ENCODE measurements around the gene METAP2.

The METAP2 gene

DNA sequence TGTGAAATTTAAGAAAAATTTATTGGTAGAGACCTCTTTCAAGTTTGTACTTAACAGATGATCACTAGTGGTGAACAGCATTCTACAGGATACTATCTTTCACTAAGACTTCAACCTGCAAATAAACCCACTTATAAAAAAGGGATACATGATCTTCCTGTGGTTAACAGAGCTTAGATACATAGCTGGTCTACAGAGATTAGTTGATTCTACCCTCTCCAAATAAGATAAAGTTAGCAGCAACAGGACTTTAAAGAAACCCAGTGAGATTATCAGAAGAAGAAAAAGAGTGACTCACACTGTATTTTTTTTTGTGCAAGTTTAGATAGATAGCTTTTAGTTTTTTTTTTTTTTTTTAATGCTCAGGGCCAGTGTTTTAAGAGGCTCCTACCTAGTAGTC, 42.8 kb downstream of the METAP2 start:
- DNase-seq: no peak

DNA sequence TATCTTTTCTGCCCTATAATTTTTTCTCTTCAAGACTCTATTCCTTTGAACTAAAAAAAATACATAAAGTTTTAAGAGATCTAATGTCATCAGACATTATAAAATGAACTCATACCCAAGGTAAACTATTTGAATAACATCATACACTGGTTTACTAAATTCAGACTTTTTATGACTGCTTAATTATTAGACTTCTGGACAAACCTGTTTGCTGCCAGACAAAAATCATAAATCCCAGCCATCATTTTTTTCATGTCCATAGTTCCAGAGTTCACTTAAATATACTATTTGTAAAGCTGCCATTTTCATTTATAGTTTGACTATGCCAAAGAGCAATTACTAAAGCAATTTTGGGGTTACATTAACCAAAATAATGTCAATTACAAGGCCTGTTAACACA, 43.3 kb downstream of the METAP2 start:
- DNase-seq: no peak

DNA sequence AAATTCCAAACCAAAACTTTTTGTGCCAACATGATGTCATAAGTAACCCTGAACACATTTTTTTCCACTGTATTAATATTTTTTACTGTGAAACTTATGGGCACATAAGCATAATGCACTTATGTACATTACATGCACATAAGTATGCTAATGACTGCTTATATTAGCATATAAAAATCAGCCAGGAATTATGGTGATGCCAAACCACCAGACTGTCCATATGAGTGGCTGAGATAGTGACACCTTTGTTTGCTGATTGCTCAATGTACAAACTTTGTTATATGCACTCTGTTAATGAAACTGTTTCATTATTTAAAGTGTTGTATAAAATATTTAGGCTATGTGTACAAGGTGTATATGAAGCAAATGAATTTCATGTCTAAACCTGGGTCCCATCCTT, 45.0 kb downstream of the METAP2 start:
- no peak for DNase-seq

DNA sequence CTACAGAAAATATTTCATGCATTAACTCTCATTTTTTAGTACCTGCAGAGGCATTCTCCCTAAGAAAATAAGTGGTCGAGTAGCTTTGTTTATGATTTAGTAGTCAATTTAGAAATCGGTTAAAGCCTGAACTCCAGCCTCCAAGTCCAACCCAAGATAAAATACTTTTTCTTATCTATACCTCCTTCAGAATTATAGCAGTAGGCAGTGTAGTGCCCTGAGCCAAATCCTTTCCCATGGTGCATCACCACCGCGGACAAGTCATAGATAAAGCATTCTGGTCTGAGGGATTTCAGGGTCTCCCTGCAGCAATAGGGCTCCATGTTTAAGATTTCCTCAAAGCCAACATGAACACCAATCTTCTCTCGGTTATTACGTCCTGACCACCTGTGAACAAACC, 46.9 kb downstream of the METAP2 start:
- DNase-seq: no peak

DNA sequence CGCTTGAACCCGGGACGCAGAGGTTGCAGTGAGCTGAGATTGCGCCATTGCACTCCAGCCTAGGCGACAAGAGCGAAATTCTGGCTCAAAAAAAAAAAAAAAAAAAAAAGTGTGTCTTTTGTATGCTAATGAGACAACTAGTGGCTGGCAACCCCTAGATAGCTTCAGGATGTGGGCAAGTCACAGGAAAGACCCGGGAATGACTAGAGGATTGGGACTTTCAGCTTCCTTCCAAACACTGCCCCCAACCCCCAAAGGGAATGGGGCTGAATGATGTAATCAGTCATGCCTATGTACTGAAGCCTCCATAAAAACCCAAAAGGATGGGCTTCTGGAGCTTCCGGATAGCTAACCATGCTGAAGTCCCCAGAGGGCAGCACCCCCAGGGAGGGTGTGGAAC, 48.7 kb downstream of the METAP2 start:
- DNase-seq: no peak

DNA sequence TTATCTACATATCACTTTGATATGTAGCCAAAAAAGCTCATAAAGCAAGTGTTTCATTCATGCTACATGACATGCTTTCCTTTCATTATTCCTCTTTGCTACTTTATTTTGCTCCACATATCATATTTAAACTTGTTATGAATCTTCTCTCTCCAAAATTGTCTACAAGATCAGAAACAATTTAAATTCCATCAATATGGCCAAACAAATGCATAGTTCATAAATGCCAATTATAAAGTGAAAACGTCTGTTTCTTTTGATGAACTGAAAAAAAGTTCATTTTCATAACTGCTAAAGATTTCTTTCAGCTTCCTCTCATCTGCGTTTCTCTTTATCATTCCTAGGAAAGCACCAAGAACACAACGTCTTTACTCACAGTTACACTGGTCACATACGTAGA, 54.5 kb downstream of the METAP2 start:
- DNase-seq: no peak

DNA sequence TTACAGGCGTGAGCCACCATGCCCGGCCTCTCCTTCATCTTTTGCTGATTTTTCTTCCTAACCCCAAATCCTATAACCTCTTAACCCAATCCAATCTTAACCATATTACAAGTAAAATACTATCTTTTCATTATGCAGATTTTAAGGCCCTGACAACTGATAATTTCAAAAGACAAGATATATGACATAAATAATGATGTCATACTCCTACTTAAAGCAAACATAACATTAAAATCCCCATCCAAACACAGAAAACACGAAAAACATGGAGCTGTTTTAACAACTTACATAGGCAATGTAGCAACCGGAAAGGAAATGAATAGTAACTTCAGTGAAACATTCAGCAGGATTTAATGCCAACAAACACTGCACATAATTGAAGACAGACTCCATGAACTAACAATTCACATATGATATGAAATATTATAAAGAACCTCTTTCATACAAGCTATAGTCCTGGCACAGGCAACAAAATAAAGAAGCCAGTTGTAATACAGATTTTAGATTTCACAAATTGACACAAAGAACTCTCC, 55.8 kb downstream of the METAP2 start:
- no peak for DNase-seq

DNA sequence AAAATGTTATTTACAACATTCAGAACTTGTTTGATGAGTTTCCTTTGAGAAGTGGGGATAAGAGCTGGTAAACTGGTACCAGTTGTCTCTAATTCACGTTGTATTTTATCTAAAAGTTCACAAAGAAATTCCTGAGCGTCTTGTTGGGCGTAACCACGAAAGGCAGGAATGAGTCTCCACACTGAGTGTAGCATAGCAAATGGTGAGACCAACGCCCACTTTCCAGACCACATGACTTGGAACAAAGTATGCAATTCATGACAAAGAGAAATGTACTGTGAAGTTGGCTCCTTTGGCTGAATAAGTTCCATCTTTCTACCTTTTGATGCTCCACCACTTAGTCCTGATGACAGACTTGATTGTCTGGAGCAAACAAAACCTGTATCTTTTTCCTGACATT, 58.9 kb downstream of the METAP2 start:
- no peak for DNase-seq

DNA sequence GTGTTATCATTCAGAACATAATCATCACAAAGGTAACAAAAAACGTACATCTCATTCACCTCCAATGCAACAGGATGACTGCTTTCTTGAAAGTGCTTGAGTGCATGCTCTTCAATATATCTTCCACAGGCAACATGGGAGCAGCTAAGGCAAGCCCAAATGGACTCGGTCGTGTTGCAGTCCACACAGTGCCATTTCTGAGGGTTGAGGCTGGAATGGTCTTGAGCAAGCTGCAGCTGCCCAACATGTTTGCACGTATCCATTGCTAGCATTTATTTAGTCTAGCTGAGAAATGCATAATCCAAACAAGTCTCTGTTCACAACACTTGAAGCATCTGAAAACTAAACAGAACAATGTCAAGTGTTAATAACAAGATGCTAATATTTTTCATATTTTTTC, 60.0 kb downstream of the METAP2 start:
- no peak for DNase-seq

DNA sequence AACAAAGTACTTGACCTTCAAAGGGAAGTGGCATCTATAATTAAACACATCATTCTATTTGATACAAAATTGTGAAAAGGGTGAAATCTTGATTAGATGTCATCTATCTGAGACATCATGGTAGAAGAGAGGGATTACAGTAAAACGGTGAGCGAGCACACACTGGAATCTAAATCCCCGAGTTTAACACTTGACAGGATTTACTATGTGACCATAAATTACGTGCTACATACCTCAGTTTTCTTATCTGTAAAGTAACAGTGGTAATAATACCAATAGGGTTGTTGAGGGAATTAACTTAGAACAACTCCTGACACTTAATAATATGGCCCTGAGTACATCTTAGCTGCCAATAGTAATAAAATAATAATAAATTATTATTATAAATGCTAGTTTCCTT, 64.1 kb downstream of the METAP2 start:
- no peak for DNase-seq

DNA sequence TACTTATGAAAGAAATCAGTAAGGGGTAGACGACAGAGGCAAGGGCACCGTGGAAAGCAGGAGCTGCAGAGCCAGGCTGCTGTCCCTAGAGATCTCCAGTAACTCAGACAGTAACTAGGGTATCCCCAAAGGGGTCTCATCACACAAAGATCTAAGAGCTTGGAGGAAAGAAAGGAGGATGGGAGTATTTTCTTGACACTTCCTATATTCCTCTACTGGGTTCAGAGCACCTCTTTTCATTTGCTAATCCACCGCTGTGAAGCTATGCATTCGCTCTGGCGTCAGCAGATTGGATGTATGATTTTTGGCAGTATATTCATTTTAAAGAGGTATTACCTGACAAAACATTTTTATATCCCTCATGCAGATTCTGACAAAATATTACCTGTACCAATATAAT, 64.7 kb downstream of the METAP2 start:
- no peak for DNase-seq

DNA sequence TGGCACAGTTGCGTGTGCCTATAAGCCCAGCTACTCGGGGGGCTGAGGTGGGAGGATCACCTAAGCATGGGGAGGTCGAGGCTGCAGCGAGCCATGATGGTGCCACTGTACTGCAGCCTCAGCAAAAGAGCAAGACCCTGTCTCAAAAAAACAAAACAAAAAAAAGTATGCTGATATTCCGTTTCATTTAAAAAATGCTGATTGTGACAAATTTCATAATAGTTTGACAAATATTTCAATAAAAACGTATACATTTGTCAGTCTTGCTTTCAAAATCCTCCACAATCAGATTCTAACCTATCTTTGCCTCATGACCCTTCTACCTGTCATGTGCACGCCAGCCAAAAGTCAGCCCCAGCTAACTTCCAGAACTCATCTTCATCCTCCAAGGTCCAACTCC, 67.5 kb downstream of the METAP2 start:
- DNase-seq: no peak

DNA sequence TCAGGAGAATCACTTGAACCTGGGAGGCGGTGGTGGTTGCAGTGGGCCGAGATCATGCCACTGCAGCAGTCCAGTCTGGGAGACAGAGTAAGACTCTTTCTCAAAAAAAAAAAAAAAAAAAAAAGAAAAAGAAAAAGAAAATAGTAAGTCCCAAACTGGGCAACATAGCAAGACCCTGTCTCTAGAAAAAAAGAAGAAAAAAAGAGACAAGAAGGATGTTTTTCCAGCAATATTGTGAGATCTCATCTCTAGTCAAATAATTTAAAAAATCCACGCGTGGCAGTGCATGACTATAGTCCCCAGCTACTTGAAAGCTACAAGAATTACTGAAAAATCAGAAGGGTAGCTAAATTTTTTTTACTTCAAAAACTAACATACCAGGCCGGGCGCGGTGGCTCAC, 69.4 kb downstream of the METAP2 start:
- DNase-seq: no peak

DNA sequence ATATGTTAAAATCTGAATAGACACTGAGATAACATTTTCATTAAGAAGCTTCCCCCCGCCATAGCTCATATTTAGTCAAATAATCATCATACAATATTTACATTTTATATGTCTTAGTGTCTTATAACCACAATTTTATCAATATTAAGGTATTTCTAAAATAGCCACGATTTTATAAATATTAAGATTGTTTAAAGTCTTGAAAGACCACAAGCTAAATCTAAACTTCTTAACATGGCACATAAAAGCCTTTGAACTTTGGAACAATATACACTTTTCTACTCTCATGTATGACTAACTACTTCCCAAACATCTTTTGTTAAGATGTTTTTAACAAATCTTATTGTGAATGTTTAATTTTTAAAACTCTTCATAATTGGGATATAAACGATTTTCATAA, 70.8 kb downstream of the METAP2 start:
- DNase-seq: no peak

DNA sequence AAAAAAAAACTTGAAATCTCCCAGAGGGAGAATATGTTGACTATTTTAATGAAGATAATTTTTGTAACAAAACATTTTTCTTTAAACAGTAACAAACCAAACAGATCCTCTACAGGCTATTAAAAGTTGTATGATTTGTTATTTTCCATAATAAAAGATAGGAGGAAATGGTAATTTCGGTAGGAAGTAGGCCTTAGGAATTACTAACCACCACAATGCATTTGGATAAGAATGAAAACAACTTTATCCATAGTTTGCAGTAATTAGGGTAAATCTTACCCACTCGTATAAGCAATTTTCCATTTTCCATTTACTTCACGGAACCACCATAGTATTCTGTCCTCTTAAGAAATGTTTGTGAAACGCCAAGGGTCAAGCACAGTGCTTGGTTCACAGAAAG, 71.4 kb downstream of the METAP2 start:
- no peak for DNase-seq

DNA sequence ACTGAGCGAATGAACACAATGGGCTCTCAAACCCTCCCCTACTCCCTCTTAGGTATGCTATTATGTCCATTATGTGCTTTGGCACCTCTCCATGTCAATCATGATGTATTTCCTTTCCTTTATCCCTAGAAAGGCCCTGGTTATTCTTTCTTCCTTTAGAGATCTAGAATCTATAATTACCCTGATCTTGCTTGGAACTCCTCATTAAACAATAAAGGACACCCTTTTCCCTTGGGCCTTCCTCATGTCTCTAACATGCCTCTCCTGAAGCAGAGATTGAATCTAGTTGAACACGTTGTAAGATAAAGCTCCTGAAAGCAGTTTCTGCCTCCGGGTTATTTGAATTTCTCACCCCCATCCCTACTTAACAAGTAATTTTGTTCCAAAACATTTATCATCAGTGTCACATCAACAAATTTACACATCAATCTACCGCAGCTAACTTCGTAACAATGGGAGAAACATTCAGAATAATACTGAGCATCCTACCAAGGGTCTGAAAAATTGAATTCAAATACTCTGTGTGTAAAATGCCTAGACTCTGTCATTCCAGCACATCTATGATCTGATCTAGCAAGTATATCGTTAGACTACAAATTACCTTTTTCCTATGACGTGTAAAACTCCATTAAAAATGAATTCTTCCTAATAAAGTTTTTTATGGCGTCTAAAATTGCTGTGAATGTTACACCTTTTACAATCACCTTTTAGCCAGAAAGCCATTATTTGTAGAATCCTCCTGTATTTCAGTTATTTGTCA, 72.0 kb downstream of the METAP2 start:
- no peak for DNase-seq

DNA sequence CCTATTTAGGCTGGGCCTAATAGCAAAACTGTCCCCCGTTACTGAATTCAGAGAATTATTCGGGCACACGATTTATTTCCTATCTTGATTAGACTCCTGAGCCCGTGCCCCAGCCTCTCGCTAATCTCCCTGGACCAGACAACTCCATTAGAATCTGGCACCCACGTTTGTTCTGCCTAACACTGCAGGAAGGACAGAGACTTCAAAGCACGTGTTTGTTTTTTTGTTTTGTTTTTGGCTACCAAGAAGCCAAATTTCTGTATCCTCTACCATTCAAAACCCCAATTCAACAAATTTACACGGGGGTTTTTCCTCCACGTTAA, 72.5 kb downstream of the METAP2 start:
- DNase-seq: no peak

DNA sequence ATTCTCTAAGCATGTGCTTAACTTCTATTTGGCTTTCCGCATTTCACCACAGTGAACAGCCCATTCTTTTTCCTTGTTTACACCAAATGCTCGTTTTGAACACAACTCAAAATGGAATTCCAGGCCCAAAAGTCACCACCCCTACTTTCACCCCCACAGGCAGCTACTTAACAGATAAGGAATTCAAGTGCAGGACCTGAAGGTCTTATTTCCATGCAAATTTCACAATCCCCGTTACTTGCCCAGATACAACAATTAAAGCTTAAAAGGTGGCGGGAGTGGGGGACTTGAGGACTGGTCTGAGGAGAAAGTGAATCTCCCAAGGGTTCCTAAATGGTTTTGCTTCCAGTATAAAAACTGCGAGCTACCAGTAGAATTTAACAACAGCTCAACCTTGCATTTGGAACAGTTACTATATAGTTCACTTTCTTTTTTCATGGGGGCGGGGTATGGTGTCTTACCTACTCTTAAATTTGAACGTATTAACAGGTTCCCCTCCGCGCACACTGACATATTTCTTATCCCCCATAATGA, 73.6 kb downstream of the METAP2 start:
- peak; percentile 18 for DNase-seq

DNA sequence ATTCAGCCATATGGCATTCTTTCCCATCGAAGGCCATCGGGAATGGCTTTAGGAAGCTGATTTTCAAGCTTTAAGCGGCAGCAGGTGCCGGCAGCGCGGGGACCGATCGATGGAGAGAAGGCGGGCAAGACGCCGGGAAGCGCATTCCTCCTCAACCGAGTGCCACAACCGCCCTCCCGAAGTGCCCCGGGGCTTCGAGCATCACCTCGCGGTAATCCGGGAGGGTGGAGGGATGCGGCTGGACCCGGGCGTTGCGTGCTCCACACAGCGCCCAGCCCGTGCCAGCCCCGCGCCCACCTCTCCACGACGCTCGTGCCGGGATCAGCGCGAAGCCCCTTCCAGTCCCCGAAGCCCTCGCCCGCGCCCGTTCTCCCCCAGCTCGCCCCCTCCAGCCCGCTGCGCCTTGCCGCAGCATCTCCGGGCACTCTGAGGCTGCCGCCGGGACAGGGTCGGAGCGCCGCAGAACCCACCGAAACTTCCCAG, 74.1 kb downstream of the METAP2 start:
- DNase-seq: no peak

DNA sequence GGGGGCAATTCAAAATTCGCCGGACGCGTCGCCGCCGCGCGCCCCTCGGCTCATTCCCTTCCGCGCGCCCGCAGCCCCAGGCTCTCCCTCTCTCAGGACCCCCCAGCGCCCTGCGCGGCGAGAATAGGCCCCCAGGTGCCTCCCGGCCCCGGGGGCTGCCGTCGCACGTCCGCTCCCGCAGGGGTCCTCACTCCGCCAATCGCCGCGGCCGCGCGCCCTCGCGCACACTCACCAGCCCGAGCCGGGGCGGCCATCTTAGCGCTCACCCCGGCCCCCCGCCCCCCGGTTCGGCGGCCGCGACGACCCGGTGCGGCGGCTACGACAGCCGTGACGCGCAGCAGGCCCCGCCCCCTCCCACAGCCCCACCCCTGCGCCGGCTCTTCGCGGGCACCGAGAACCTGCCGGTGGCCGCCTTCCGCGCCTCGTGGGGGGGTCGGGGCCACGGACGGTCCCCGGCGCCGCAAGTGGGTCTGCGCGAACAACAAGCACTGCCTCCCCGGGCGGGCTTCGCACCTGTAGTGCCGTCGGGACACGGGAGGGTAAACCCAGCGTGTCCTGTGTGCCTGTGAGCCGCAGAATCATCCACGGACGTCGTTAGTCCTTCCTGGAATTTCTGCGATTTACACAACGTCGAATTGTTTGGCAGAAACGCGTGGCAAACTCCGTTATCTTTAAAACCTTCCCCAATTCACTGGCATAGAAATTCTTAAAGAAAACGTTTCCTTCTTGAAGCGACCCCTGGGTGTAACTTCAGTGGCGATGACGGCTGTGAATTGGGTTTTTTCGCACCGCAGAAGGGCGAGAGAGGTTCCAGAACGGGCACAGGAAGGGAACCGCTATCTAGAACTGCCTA, 74.8 kb downstream of the METAP2 start:
- DNase-seq: peak; percentile 76

DNA sequence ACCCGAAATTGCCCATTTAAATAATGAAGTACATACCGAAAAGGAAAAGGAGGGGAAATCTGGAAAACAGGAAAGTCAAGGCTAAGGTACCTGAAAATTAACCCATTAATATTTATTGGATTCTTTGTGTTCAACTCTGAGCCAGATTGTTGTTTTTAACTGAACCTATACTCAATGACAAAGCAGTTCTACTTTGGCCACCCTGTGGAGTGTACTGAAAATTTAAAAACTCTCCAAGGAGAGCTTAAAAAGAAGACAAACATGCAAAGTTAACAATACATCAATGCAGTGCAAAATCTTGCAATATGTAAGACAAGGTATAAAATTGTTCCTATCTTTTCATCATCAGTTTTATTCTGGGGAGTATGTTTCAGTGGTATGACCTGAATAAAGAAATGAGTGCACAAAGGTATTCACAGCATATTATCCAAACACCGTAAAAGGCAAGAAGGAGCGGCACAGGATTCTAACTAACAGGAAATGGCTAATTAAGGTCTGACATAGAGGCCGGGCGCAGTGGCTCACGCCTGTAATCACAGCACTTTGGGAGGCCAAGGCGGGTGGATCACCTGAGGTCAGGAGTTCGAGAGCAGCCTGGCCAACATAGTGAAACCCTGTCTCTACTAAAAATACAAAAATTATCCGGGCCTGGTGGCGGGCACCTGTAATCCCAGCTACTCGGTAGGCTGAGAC, 75.6 kb downstream of the METAP2 start:
- no peak for DNase-seq

DNA sequence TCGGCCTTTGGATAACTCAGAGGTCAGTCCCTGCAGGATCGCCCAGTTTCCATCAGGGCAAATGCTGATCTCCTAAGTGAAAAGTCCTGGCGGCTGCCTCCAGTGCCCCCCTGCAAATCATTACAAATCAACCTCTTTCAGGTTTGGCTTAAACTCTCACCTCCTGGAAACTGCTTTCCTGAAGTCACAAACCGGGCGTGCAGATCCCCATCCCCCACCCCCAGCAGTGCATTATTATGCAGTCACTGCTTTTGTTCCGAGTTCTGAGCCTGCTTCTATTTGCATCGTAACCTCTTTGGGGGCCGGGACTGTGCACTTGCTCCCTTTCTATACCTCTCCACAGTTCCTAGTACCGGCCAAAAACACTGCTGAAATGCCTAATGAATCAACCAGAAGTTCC, 77.4 kb downstream of the METAP2 start, which contains the start of gene USP44:
USP44 (minus strand) TSS at position 172 of the 400 bp plus-strand sequence. CDS start 17,220 bp downstream, outside the sequence.
- DNase-seq: no peak

DNA sequence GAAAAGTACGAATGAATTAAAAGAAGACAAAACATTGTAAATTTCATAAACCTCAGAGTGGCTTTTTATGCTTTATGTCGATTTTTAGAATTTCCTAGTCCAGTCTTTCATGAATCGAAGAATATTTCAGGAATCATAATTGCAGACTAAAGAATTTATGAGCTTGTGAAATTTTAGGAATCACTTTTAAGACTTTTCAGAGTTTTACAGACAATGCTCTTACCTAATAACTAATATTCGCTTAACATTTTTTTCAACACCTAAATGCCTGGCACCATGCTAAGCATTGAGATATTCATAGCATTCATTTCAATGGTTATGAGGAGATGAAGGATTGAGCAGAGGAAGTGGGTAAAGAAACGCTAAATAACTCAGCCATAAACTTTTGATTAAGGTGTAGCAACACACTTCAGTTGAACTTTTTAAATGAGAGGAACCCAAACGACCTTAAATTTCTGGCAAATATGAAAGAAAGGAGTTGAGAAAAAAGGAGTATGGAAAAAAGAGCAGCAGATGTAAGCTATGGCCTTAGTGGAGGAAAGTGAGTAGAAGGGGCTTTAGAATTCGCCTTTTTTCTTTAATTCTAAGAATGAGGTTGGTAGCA, 78.1 kb downstream of the METAP2 start:
- DNase-seq: no peak
